Memory B cell (primary cell): ENCODE data around the gene GUCY2D.

ENCODE experiments used
- ATAC-seq: fragments of 150-1000 bp; cut with Tn5 transposase; 2 replicates; pipeline ENCODE4 v1.10.0; 2021; ENCODE audit warnings: low read depth, mild to moderate bottlenecking, moderate library complexity
- DNase-seq, 2 donors: peaks; one replicate each; pipeline ENCODE4 v3.0.0; 2022; ENCODE audit warnings: low spot score in 2 of 2
- H3K27ac Mint-ChIP-seq: one replicate; pipeline ENCODE4 v1.8.0; 2022; ENCODE audit warnings: mild to moderate bottlenecking, moderate library complexity, mixed read lengths
- H3K27me3 Mint-ChIP-seq: one replicate; pipeline ENCODE4 v1.8.0; 2022; ENCODE audit warnings: mixed read lengths
- H3K36me3 Mint-ChIP-seq: one replicate; pipeline ENCODE4 v1.8.0; 2022; ENCODE audit warnings: mild to moderate bottlenecking, mixed read lengths
- H3K4me1 Mint-ChIP-seq: one replicate; pipeline ENCODE4 v1.8.0; 2022; ENCODE audit warnings: mixed read lengths
- H3K4me3 Mint-ChIP-seq: one replicate; pipeline ENCODE4 v1.8.0; 2022; ENCODE audit warnings: mild to moderate bottlenecking, moderate library complexity, mixed read lengths
- H3K9me3 Mint-ChIP-seq: one replicate; pipeline ENCODE4 v1.8.0; 2022; ENCODE audit warnings: mixed read lengths

Gene GUCY2D

GRCh38 chr17:7982173-7982572 lies 20.2 kb upstream of the GUCY2D start:
- ATAC-seq = no peak
- no peaks in the 10 kb centered on the region for H3K4me1 Mint-ChIP-seq
- H3K4me3 Mint-ChIP-seq = no peak overlapping the region
- no peak overlapping the region for H3K27ac Mint-ChIP-seq
- no peaks in the 10 kb centered on the region for H3K9me3 Mint-ChIP-seq
- no peak for DNase-seq
- H3K27me3 Mint-ChIP-seq = peaks cover 9% of the 10 kb centered on the region
- no peaks in the 10 kb centered on the region for H3K36me3 Mint-ChIP-seq

- H3K27me3 Mint-ChIP-seq = peaks cover 13% of the 10 kb centered on the region
- no peak overlapping the region for H3K4me3 Mint-ChIP-seq
- no peak overlapping the region for H3K27ac Mint-ChIP-seq
- H3K4me1 Mint-ChIP-seq = no peaks in the 10 kb centered on the region
- no peak for DNase-seq
- H3K9me3 Mint-ChIP-seq = no peaks in the 10 kb centered on the region
- ATAC-seq = no peak
- no peaks in the 10 kb centered on the region for H3K36me3 Mint-ChIP-seq
Observed at GRCh38 chr17:7982666-7983065, 19.7 kb upstream of the GUCY2D start.

- ATAC-seq (no peak), DNase-seq (no peak)
- Mint-ChIP-seq H3K27me3 (peaks cover 12% of the 10 kb centered on the region), H3K4me3 (no peak overlapping the region), H3K36me3 (no peaks in the 10 kb centered on the region), H3K27ac (no peak overlapping the region), H3K9me3 (no peaks in the 10 kb centered on the region), H3K4me1 (peaks cover 5% of the 10 kb centered on the region)
Observed at GRCh38 chr17:7984904-7985303, 17.5 kb upstream of the GUCY2D start.

GRCh38 chr17:7987112-7987893 lies 15.1 kb upstream of the GUCY2D start:
- Mint-ChIP-seq H3K27ac (no peak overlapping the region), H3K9me3 (no peaks in the 10 kb centered on the region), H3K4me1 (peaks cover 9% of the 10 kb centered on the region), H3K27me3 (peaks cover 10% of the 10 kb centered on the region), H3K4me3 (no peak overlapping the region), H3K36me3 (no peaks in the 10 kb centered on the region)
- ATAC-seq = no peak
- no peak for DNase-seq

GRCh38 chr17:7988750-7989178 lies 13.7 kb upstream of the GUCY2D start:
- peaks cover 11% of the 10 kb centered on the region for H3K4me1 Mint-ChIP-seq
- no peaks in the 10 kb centered on the region for H3K9me3 Mint-ChIP-seq
- no peaks in the 10 kb centered on the region for H3K36me3 Mint-ChIP-seq
- peak; percentile 62 for ATAC-seq
- peak; percentile 57 to 83 for DNase-seq
- peak overlapping the region; percentile 41 for H3K4me3 Mint-ChIP-seq
- H3K27me3 Mint-ChIP-seq = peaks cover 7% of the 10 kb centered on the region
- H3K27ac Mint-ChIP-seq = no peak overlapping the region

GRCh38 chr17:7989781-7990655 lies 12.4 kb upstream of the GUCY2D start:
- Mint-ChIP-seq H3K27ac (peak overlapping the region; percentile 58), H3K4me3 (peak overlapping the region; percentile 80)

GRCh38 chr17:7992516-7992915 lies 9.9 kb upstream of the GUCY2D start:
- DNase-seq (no peak), ATAC-seq (no peak)
- Mint-ChIP-seq H3K27me3 (peaks cover 9% of the 10 kb centered on the region), H3K4me3 (no peak overlapping the region), H3K27ac (no peak overlapping the region), H3K4me1 (peaks cover 15% of the 10 kb centered on the region), H3K36me3 (no peaks in the 10 kb centered on the region), H3K9me3 (no peaks in the 10 kb centered on the region)

More at GRCh38 chr17:7989781-7990655, 12.4 kb upstream of the GUCY2D start:
- H3K36me3 Mint-ChIP-seq = no peaks in the 10 kb centered on the region
- peaks cover 11% of the 10 kb centered on the region for H3K4me1 Mint-ChIP-seq
- no peaks in the 10 kb centered on the region for H3K9me3 Mint-ChIP-seq
- peaks cover 10% of the 10 kb centered on the region for H3K27me3 Mint-ChIP-seq
- DNase-seq = peak; percentile 96 to 100
- peak; percentile 82 for ATAC-seq

GRCh38 chr17:7992924-7993323 lies 9.5 kb upstream of the GUCY2D start:
- H3K36me3 Mint-ChIP-seq = no peaks in the 10 kb centered on the region
- no peaks in the 10 kb centered on the region for H3K9me3 Mint-ChIP-seq
- peaks cover 6% of the 10 kb centered on the region for H3K27me3 Mint-ChIP-seq
- H3K27ac Mint-ChIP-seq = no peak overlapping the region
- ATAC-seq (no peak), DNase-seq (no peak)
- H3K4me1 Mint-ChIP-seq = peaks cover 15% of the 10 kb centered on the region
- no peak overlapping the region for H3K4me3 Mint-ChIP-seq

GRCh38 chr17:7993972-7994589 lies 8.3 kb upstream of the GUCY2D start:
- ATAC-seq (no peak), DNase-seq (no peak)
- H3K27ac Mint-ChIP-seq = no peak overlapping the region
- no peaks in the 10 kb centered on the region for H3K9me3 Mint-ChIP-seq
- no peak overlapping the region for H3K4me3 Mint-ChIP-seq
- no peaks in the 10 kb centered on the region for H3K36me3 Mint-ChIP-seq
- H3K27me3 Mint-ChIP-seq = peaks cover 9% of the 10 kb centered on the region
- peaks cover 14% of the 10 kb centered on the region for H3K4me1 Mint-ChIP-seq

- Mint-ChIP-seq H3K27ac (no peak overlapping the region), H3K9me3 (no peaks in the 10 kb centered on the region), H3K36me3 (no peaks in the 10 kb centered on the region), H3K27me3 (peaks cover 13% of the 10 kb centered on the region), H3K4me1 (peaks cover 6% of the 10 kb centered on the region), H3K4me3 (no peak overlapping the region)
- DNase-seq (no peak), ATAC-seq (no peak)
Observed at GRCh38 chr17:7995724-7996123, 6.7 kb upstream of the GUCY2D start.

- peak; percentile 70 for ATAC-seq
- no peak for DNase-seq
- Mint-ChIP-seq H3K4me3 (no peak overlapping the region), H3K4me1 (peaks cover 10% of the 10 kb centered on the region), H3K36me3 (no peaks in the 10 kb centered on the region), H3K27ac (no peak overlapping the region), H3K27me3 (peaks cover 21% of the 10 kb centered on the region), H3K9me3 (no peaks in the 10 kb centered on the region)
Observed at GRCh38 chr17:7997186-7997585, 5.2 kb upstream of the GUCY2D start.

- H3K9me3 Mint-ChIP-seq = peaks cover 3% of the 10 kb centered on the region
- peak overlapping the region; percentile 72 for H3K4me3 Mint-ChIP-seq
- H3K27ac Mint-ChIP-seq = no peak overlapping the region
- peaks cover 21% of the 10 kb centered on the region for H3K27me3 Mint-ChIP-seq
- ATAC-seq (no peak), DNase-seq (no peak)
- H3K4me1 Mint-ChIP-seq = peaks cover 10% of the 10 kb centered on the region
- H3K36me3 Mint-ChIP-seq = peaks cover 3% of the 10 kb centered on the region
Observed at GRCh38 chr17:8002721-8003593, 542 bp downstream of the GUCY2D start.

GRCh38 chr17:8003594-8004181 lies 1.3 kb downstream of the GUCY2D start:
- DNase-seq (no peak), ATAC-seq (no peak)
- no peak overlapping the region for H3K4me3 Mint-ChIP-seq
- peaks cover 20% of the 10 kb centered on the region for H3K27me3 Mint-ChIP-seq
- H3K4me1 Mint-ChIP-seq = peaks cover 10% of the 10 kb centered on the region
- no peak overlapping the region for H3K27ac Mint-ChIP-seq
- H3K9me3 Mint-ChIP-seq = peaks cover 3% of the 10 kb centered on the region
- peaks cover 3% of the 10 kb centered on the region for H3K36me3 Mint-ChIP-seq
